GM10266 (cell line): ENCODE results near the gene FGD3.

ENCODE experiments used
- DNase-seq: peaks from one replicate; pipeline ENCODE4 v3.0.0; 2012; ENCODE audit errors: extremely low spot score
- TF ChIP-seq, protein P1 (sequence below): IDR thresholded peaks from 2 replicates; pipeline ENCODE4 v1.5.1; 2012; ENCODE audit warnings: mild to moderate bottlenecking, low read depth; ENCODE audit not compliant: control insufficient read depth, insufficient read depth; ENCODE audit errors: missing control alignments

FGD3 gene

DNA sequence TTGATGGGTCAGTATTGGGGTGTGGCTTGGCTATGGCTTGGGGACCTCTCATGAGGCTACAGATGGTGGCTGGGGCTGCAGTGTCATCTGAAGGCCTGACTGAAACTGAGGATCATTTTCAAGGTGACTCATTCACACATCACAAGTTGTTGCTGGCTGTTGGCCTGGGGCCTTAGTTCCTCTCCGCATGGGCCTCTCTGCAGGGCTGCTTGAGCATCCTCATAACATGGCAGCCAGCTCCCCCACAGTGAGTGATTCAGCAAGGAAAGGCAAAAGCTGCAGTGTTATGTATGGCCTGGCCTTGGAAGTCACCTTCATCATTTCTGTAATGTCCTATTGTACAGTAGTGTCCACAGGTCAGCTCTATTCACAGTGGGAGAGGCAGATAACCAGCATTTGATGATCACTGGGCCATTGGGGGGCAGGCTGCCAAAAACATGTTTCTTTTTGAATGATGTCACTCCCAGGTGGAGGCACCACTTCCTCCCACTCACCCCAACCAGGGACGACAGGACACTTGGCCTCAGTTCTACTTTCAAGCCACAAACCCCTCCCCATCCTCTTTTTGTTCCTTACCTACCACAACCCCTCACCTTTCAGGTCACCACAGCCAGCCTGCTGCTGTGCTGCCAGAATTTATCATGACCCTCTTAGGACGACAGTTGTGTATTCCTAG, 14.4 kb downstream of the FGD3 start:
- TF ChIP-seq, protein P1, sequence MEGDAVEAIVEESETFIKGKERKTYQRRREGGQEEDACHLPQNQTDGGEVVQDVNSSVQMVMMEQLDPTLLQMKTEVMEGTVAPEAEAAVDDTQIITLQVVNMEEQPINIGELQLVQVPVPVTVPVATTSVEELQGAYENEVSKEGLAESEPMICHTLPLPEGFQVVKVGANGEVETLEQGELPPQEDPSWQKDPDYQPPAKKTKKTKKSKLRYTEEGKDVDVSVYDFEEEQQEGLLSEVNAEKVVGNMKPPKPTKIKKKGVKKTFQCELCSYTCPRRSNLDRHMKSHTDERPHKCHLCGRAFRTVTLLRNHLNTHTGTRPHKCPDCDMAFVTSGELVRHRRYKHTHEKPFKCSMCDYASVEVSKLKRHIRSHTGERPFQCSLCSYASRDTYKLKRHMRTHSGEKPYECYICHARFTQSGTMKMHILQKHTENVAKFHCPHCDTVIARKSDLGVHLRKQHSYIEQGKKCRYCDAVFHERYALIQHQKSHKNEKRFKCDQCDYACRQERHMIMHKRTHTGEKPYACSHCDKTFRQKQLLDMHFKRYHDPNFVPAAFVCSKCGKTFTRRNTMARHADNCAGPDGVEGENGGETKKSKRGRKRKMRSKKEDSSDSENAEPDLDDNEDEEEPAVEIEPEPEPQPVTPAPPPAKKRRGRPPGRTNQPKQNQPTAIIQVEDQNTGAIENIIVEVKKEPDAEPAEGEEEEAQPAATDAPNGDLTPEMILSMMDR: no peak
- no peak for DNase-seq

DNA sequence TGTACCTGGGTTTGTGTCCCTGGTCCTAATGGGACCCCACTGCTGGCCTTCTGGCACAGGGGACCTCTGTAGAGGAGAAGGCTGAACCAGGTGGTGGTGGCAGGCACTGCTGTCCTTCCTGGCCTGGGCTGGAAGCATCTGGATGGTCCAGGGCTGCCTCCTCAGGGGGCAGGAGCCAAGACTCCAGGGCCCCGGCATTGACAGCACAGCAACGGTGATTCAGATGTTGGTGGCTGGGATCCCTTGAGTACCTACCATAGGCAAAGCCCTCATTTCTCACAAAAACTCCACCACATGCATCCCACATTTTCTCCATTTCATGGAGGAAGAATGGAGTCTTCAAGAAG, 15.0 kb downstream of the FGD3 start:
- no peak for DNase-seq
- TF ChIP-seq, protein P1: no peak

DNA sequence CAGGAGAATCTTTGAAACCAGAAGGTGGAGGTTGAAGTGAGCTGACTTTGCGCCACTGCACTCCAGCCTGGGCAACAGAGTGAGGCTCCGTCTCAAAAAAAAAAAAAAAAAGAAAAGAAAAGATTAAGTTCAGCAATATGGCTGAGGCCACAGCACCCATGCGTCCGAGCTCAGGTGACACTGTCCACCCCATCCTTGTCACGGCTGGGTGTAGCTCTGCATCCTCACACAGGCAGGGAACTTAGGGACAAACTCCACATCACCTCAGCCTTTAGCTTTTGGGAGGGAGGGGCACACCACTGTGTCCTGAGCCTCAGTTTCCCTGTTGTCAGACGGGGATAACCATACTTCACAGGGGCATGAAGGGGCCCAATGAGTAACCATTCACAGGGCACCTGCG, 15.5 kb downstream of the FGD3 start:
- TF ChIP-seq, protein P1: no peak
- no peak for DNase-seq

DNA sequence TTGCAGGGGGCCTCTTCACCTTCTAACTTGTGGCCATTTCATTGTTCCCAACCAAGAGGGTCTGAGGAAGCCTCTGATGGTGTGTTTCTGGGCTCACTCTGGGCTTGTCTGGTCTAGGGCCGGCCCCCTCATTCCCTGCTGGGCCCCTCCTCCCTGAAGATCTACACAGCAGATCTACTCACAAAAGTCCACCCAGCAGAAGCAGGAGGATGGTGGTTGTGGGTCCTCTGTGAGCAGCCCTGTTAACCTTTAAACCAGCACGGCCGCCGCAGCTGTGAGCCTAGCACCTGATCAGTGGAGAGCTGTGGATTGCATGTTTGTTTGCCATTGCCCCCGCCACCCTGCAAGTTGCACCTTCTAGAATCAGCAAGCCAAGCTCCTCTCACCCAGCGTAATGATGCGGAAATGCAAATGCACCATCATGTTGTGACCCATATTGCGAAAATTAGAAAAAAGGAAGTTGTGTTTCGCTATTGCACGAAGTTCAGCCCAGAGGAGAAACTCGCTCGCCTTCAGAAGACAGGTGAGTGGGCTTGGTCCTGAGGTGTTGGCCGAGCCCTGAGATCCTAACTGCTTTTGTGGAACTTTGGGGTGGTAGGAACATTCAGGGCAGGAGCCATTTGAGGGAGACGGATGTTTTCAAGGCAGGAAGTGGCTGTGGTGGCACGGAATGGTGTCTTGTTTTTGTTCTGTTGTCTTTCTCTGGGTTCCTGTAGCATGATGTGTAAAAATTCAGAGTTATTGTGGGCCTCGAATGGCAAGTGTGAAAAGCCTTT, 16.7 kb downstream of the FGD3 start:
- TF ChIP-seq, protein P1: no peak
- DNase-seq: peak; percentile 64

DNA sequence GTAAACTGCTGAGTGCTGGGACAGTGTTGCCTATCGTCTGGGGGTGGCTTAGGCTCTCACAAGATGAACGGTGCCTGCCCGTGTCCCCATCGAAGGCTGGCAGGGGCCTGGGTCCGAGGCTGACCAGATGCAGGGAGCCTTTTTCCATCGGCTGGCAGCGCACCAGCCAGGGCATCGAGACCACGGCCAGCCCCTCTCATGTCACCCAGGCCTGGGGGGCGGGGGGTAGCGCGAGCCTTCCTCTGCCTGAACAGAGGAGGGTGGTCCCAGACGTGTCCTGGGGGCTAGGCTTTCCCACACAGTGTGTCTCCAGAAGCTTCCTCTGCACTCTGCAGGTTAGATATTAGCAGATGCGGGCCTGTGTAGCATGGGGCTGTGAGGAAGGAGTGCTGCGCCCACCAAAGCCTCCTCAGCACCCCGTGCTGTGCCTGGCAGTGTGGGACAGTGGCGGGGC, 17.3 kb downstream of the FGD3 start:
- TF ChIP-seq, protein P1: no peak
- DNase-seq: no peak

DNA sequence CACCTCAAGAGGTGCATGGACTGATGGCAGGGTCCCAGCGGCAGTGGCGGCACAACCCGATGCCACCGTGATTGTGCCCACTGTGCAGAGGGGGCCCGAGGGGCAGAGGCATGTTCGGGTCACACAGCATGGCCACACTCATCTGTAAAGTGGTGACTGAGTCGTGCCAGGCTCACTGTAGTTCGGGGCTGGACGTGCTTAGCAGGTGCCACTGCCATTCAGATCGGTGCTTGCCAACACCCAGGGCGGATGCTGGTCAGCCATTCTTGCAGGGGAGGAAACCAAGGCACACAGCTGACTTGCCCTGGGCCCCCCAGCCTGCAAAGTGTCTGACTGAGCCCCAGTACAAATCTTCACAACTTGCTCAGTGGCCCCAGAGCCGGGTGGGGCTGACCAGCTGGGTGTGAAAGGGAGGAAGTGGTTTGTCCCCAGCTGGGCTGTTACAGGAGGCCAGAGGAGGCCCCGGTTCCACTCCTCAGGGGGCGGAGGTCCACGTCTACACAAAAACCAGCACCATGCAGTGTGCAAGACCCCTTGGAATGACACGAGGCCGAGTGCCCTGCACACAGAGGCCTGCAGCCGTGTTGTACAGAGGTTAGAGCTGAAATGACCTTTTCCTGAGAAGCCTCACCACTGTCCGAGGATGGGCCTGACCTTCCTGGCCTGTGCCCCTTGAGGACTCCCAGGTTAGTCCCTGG, 17.9 kb downstream of the FGD3 start:
- DNase-seq: no peak
- TF ChIP-seq, protein P1: no peak
